NCI-H1092 (cell line): ENCODE measurements around the gene SLC6A6.
"Not testable (repeated sequence)": the region's sequence is repeated elsewhere in the genome, so short reads cannot be mapped to it uniquely, and the experiment has no call there.

Experiments
- DNase-seq: peaks from one replicate; lab custom pipeline; 2025; lab: John Stamatoyannopoulos, UW

The SLC6A6 gene

GRCh38 chr3:14398797-14399106, 3.7 kb upstream of the SLC6A6 start:
- DNase-seq = no peak

GRCh38 chr3:14401692-14402303, 608 bp upstream of the SLC6A6 start:
- DNase-seq = no peak

- DNase-seq = no peak
Observed at GRCh38 chr3:14403619-14404155, 1.3 kb downstream of the SLC6A6 start.

GRCh38 chr3:14404186-14404585, 1.8 kb downstream of the SLC6A6 start:
- peak; percentile 20 for DNase-seq

DNA sequence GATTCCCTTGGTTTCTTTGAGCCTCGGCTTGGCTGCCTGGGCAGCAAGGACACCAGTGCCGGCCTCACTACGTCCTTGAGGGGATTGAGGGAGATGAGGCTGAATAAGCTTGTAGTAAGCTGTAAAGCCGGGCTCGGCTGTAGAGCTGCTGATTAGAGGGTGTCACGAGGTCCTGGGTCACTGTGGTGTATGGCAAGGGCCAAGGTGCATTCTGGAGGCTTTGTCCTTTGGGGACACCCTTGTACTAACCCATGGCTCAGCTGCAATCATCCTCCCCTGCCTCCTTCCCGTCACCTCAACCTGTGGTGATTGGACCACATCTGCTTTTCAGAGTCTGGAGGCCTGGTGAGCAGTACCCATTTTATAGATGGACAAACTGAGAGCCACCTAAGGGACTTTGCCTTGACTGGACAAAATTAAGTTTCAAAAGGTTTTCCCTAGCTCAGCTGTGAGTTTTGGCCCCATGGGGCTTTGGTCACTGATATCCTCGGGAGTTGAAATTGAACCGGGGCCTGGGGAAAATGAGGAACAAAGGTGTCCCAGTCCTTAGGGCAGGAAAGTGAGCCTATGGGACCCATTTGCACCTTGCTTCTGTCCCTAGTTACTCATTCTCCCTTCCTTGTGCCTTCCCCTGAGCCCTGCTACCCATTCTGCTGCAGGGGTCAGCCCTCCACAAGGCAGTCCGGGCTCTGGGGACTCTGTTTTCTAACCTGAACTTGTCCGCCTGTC, 2.4 kb downstream of the SLC6A6 start:
- DNase-seq = no peak

- DNase-seq = no peak
Observed at GRCh38 chr3:14405360-14406238, 3.2 kb downstream of the SLC6A6 start.

DNA sequence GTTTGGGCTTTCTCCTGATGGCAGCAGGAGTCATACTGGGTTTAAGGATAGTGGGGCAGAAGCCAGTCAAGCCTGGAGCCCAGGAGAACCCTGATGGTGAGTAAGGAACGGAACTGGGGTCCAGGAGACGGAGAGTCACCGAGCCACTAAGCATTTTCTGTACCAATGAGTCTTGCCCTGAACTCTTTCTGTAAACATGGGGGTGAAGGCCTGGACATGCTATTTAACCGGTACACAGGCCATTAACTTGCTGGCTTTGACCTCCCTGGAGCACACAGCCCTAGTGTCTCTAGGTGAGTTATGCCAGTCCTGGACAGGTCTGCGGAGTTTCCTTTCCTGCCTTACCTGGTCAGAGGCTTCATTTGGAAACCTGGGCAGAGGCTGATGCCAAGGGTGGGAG, 3.9 kb downstream of the SLC6A6 start:
- no peak for DNase-seq

DNA sequence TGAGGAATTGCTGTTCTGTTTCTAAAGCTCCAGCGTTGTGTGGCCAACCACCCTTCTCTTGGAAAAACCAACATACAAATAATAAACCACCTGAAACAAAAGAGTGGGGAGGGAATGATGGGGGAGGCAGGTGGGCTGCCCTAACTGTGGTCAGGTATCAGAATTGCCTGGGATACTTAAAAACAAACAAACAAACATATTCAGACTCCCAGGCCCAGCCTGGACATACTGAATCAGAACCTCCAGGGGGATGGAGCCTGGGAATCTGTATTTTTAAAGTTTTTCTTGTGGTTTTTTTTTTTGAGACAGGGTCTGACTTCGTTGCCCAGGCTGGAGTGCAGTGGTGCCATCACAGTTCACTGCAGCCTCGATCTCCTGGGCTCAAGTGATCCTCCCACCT, 4.4 kb downstream of the SLC6A6 start:
- DNase-seq = no peak

DNA sequence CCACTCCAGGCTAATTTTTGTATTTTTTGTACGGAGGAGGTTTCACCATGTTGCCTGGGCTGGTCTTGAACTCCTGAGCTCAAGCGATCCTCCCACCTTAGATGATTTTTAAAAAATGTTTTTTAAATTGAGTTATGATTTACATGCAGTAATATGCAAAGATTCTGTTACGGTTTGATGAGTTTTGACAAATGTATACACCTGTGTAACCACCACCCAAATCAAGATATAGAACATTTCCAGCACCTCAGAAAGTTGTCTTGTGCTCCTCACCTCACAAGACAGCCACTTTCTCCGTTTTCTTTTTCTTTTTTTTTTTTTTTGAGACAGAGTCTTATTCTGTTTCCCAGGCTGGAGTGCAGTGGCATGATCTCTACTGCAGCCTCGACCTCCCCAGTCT, 4.8 kb downstream of the SLC6A6 start:
- no peak for DNase-seq

DNA sequence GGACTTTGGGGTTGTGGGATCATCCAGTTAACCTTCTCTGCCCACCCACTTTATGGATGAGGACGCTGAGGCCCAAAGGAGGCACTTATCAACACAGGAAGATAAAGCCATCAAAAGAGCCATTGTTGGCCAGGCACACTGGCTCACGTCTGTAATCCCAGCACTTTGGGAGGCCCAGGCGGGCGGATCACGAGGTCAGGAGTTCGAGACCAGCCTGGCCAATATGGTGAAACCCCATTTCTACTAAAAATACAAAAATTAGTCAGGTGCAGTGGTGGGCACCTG, 7.3 kb downstream of the SLC6A6 start:
- not testable (repeated sequence) for DNase-seq

DNA sequence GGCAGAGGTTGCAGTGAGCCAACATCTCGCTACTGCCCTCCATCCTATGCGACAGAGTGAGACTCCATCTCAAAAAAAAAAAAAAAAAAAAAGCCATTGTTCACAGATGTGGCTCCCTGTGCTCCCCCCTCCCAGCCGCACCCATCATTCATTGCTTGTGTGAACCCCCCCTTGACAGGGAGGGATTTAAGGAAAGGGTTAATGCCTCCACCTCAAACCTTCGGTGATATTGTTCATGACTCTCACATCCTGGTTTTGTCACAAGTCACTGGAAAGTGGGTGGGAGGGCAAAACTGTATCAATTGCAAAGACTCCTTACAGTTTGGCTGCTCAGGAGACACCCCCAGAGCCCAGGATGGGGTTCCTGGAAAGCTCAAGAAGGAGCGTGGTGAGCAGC, 7.7 kb downstream of the SLC6A6 start:
- DNase-seq = no peak

DNA sequence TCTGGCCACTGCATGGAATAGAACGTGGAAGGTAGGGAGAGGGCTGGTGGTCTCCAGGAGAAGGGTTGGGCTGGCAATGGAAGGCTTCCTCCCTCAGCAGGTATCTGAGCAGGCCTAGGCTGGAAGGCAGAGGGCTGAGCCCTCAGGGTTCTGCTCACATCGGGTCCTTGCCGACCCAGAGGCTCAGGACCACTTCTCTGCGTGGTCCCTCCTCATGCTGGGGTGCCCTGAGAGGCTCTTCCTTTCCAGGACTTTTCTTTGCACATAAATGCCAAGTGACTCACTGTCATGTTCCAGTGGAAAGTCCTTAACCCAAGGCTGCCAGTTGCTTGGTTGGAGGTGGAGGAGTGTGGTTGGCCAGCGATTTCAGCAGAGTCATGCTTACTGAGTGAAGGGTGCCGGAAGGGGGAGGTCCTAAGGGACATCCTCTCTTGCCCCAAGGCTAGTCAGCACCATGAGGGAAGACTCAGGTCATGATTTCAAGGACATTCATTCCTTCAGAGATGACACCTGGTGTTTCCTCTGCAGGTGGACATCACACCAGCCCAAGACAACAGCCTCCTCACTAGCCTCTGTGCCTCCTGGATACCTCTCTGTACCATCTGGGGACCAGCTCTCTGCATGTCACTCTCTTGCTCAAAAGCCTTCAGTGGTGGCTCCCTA, 8.2 kb downstream of the SLC6A6 start:
- no peak for DNase-seq

DNA sequence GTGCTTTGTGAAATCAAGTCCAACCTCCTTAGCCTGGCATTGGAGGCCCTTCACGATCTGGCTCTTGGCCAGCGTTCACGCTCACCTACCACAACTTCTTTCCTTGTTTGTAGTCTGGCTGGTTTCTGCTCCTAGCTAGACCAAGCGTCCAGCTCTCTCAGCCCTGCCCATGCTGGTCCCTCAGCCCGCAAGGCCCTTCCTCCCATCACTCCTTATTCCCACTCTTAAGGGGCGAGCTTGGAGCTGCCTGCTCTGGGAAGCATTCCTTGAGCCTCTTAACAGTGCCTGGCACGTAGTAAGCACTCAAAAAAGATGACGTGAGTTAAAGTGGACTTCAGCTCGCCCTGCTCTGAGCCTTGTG, 8.7 kb downstream of the SLC6A6 start:
- no peak for DNase-seq

- no peak for DNase-seq
Observed at GRCh38 chr3:14411988-14412387, 9.6 kb downstream of the SLC6A6 start.

GRCh38 chr3:14412831-14413380, 10.5 kb downstream of the SLC6A6 start:
- DNase-seq = no peak

DNA sequence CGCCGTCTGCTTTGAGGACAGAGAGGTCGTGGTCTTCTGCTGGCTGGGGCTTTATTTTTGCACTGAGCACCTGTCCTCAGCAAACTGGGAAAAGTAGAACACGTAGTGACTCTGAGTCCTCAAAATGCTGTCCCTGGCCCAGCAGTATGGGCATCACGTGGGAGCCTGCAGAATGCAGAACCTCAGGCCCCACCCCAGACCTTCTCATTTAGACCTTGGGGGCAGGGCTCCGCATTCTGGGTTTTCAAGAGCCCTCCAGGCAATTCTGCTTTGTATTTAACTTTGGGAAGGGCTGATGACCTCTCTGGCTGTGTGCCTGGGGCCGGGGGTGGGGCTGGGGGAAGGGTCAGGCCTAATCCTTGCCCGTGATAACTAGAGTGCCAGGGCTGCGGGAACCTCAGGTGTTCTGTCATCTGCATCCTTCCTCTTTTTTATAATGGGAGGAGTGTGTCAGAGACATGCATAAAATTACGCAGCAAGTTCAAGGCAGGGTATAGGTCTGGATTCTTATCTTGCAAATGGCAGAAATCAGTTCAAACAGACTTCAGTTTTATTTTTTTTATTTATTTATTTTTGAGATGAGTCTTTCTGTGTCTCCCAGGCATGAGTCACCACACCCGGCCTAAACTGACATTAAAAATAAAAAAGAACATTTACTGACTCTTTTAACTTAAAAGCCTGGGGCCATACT, 11.1 kb downstream of the SLC6A6 start:
- DNase-seq = no peak

- no peak for DNase-seq
Observed at GRCh38 chr3:14414846-14415464, 12.5 kb downstream of the SLC6A6 start.

- DNase-seq = no peak
Observed at GRCh38 chr3:14415501-14415900, 13.1 kb downstream of the SLC6A6 start.

DNA sequence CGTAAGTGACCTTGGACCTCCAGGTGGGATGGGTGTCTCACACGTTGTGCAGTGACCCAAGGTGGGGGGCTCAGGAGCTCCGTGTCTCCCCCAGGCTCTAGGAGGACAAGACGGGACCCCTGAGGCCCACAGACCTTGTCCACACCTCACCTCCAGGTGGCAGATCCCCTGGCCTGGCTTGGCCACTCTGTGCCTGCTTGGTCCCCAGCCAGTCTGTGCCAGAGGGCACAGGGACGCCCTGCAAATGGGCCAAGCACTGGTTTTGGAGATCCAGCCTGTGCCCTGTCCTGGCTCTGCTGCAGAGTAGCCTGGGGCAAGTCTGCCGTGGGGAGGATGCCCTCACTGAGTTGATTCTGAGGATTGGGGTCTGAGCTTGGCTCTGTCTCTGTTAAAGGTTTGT, 14.0 kb downstream of the SLC6A6 start:
- no peak for DNase-seq

DNA sequence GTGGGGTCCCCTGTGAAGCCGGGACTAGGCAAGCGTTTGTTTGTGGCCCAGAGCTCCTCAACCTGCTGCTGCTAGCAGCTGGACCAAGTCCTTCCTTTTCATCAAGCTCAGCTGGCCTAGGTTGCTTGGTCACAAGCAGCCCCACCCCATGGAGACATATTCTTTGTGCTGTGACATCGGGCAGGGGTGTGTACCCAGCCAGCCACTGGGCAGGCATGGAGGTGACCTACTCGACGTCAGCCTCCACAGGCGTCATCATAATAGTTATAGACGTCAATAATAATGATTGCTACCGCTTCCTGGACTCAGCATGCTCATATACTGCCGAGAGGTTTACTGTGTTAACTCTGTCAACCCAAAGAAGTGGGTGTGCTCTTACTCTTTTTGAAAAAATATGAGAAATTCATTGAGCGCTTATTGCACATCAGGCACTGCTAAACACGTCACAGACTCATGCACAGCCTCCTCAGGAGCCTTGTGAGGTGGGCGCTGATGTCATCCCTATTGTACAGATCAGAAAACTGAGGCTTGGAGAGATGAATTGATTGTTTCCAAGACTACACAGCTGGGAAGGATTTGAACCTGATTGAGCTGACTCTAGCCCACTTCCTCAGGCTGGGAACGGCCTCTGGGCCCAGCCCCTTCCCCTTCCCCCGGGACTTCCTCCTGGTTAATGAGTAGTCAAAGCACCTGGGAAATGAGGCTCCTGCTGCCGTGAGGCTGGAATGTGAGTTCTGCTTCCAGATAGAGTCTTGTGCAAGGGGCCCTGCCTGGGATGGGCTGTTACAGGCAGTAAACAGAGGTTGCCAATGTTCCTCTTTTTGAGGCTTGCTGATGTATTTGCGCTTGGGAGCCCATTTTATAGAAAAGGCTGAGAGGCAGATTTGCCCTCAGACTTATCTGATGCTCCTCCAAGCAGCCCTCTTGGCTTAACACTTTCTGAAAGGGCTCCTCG, 16.2 kb downstream of the SLC6A6 start:
- DNase-seq = no peak
